GM23338 (cell line): Measurements from ENCODE around the gene LRIG1. TPM values are rescaled to one million over a fixed set of nuclear protein-coding genes. Genes with fewer than 3 reads are reported as not detected.

Experiments
- ATAC-seq: fragments of 200-7000 bp; cut with Tn5 transposase; 3 replicates; pipeline ENCODE4 v1.9.1; 2020
- DNase-seq: peaks from one replicate; pipeline ENCODE4 v3.0.0-alpha.2; 2015; ENCODE audit warnings: low spot score
- H2AFZ ChIP-seq: fragments of 200-600 bp; sonication (generic); 2 replicates; pipeline ENCODE4 v1.8.0; 2016; ENCODE audit warnings: antibody characterized with exemption, mild to moderate bottlenecking, moderate library complexity
- H3F3A ChIP-seq: fragments of 200-600 bp; sonication (generic); replicated peaks from 2 replicates; pipeline ENCODE4 v1.8.0; 2017; ENCODE audit warnings: antibody characterized with exemption, mixed run types, low read depth
- H3K27ac ChIP-seq: fragments of 200-600 bp; sonication (generic); 2 replicates; pipeline ENCODE4 v1.6.1; 2016; ENCODE audit warnings: low read depth
- H3K27me3 ChIP-seq: fragments of 200-600 bp; sonication (generic); 2 replicates; pipeline ENCODE4 v1.8.0; 2016; ENCODE audit warnings: mild to moderate bottlenecking, mixed run types, moderate library complexity; ENCODE audit not compliant: insufficient read depth
- H3K36me3 ChIP-seq: fragments of 200-600 bp; sonication (generic); 2 replicates; pipeline ENCODE4 v1.8.0; 2016; ENCODE audit warnings: mild to moderate bottlenecking; ENCODE audit not compliant: insufficient read depth
- H3K4me1 ChIP-seq: fragments of 200-600 bp; sonication (generic); 2 replicates; pipeline ENCODE4 v1.8.0; 2016; ENCODE audit warnings: mild to moderate bottlenecking, moderate library complexity; ENCODE audit not compliant: insufficient read depth
- H3K4me2 ChIP-seq: fragments of 200-600 bp; sonication (generic); 2 replicates; pipeline ENCODE4 v1.7.1; 2017; ENCODE audit warnings: mixed run types
- H3K4me3 ChIP-seq: fragments of 200-600 bp; sonication (generic); 2 replicates; pipeline ENCODE4 v1.6.1; 2016; ENCODE audit warnings: mixed run types
- H3K79me2 ChIP-seq: fragments of 200-600 bp; sonication (generic); replicated peaks from 2 replicates; pipeline ENCODE4 v1.8.0; 2017; ENCODE audit warnings: mild to moderate bottlenecking; ENCODE audit not compliant: insufficient read depth
- H3K9me2 ChIP-seq: fragments of 200-600 bp; sonication (generic); 2 replicates; pipeline ENCODE4 v1.8.0; 2017; ENCODE audit not compliant: insufficient read depth
- H4K20me1 ChIP-seq: fragments of 200-600 bp; sonication (generic); replicated peaks from 2 replicates; pipeline ENCODE4 v1.8.0; 2017; ENCODE audit warnings: mild to moderate bottlenecking; ENCODE audit not compliant: insufficient read depth
- H3K27ac Mint-ChIP-seq: 2 replicates; pipeline ENCODE4 v1.8.0; 2020; ENCODE audit warnings: inconsistent platforms, mild to moderate bottlenecking, moderate library complexity, mixed read lengths
- H3K27me3 Mint-ChIP-seq: 3 replicates; pipeline ENCODE4 v1.8.0; 2022; ENCODE audit warnings: low read depth, mild to moderate bottlenecking, moderate library complexity, mixed read lengths, inconsistent platforms; ENCODE audit not compliant: insufficient read depth, poor library complexity
- H3K36me3 Mint-ChIP-seq: 3 replicates; pipeline ENCODE4 v1.8.0; 2021; ENCODE audit warnings: low read depth, mild to moderate bottlenecking, inconsistent platforms, moderate library complexity, mixed read lengths
- H3K4me1 Mint-ChIP-seq: 3 replicates; pipeline ENCODE4 v1.8.0; 2020; ENCODE audit warnings: mild to moderate bottlenecking, inconsistent platforms, mixed read lengths
- H3K4me3 Mint-ChIP-seq: 3 replicates; pipeline ENCODE4 v1.8.0; 2021; ENCODE audit warnings: moderate library complexity, mild to moderate bottlenecking, inconsistent platforms, mixed read lengths
- H3K9me3 Mint-ChIP-seq: 3 replicates; pipeline ENCODE4 v1.8.0; 2020; ENCODE audit warnings: moderate library complexity, mild to moderate bottlenecking, inconsistent platforms, mixed read lengths
- CREB1 ChIP-seq: fragments of 250-450 bp; sonication (Bioruptor Pico); IDR thresholded peaks from 2 replicates; pipeline ENCODE4 v1.5.0; 2020; ENCODE audit warnings: low read depth, mild to moderate bottlenecking, moderate library complexity
- ETS1 ChIP-seq: IDR thresholded peaks from 2 replicates; pipeline ENCODE4 v1.6.1; 2016; ENCODE audit warnings: antibody characterized with exemption
- EZH2 ChIP-seq: fragments of 200-600 bp; sonication (generic); IDR thresholded peaks from one replicate; pipeline ENCODE4 v1.8.0; 2017; ENCODE audit warnings: antibody characterized with exemption, mild to moderate bottlenecking, low read depth; ENCODE audit not compliant: unreplicated experiment
- EZH2phosphoT487 ChIP-seq: fragments of 200-600 bp; sonication (generic); IDR thresholded peaks from one replicate; pipeline ENCODE4 v1.8.1; 2018; ENCODE audit warnings: antibody characterized with exemption; ENCODE audit not compliant: unreplicated experiment
- JUNB ChIP-seq: IDR thresholded peaks from one replicate; pipeline ENCODE4 v1.6.1; 2016; ENCODE audit warnings: antibody characterized with exemption; ENCODE audit not compliant: unreplicated experiment
- NANOG ChIP-seq: IDR thresholded peaks from 2 replicates; pipeline ENCODE4 v1.6.1; 2016; ENCODE audit warnings: antibody characterized with exemption, borderline replicate concordance
- POLR2AphosphoS5 ChIP-seq: IDR thresholded peaks from 2 replicates; pipeline ENCODE4 v1.6.1; 2016; ENCODE audit warnings: antibody characterized with exemption, low read depth
- REST ChIP-seq: IDR thresholded peaks from one replicate; pipeline ENCODE4 v1.6.1; 2018; ENCODE audit warnings: antibody characterized with exemption; ENCODE audit not compliant: unreplicated experiment
- STAT1 ChIP-seq: IDR thresholded peaks from one replicate; pipeline ENCODE4 v1.6.1; 2016; ENCODE audit warnings: antibody characterized with exemption; ENCODE audit not compliant: unreplicated experiment
- ZNF114 ChIP-seq: fragments of 250-450 bp; sonication (Bioruptor Pico); IDR thresholded peaks from 2 replicates; pipeline ENCODE4 v1.5.0; 2020; ENCODE audit warnings: mild to moderate bottlenecking, moderate library complexity
- ZNF331 ChIP-seq: fragments of 250-450 bp; sonication (Bioruptor Pico); IDR thresholded peaks from 2 replicates; pipeline ENCODE4 v1.5.0; 2020; ENCODE audit warnings: low read depth, mild to moderate bottlenecking, moderate library complexity
- ZNF462 ChIP-seq: fragments of 250-450 bp; sonication (Bioruptor Pico); IDR thresholded peaks from 2 replicates; pipeline ENCODE4 v1.5.0; 2020; ENCODE audit warnings: mild to moderate bottlenecking, moderate library complexity
- polyA plus RNA-seq: library from polyadenylated mRNA; unstranded; fragments of >200 nt; fragmentation: Nextera tagmentation; extraction: Ambion mirVana; gene quantifications from 2 replicates; pipeline ENCODE4 v1.2.1, GENCODE V29; 2016
- total RNA-seq: library from RNA; depleted of rRNA; stranded (reverse); fragments of >200 nt; shearing (Covaris generic); gene quantifications from 2 replicates; pipeline ENCODE4 v1.2.3, GENCODE V29; 2014
- TF ChIP-seq, protein P1 (sequence below), 2 experiments: fragments of 200-600 bp in 1 of 2; sonication (generic) in 1 of 2; conservative IDR thresholded peaks; 2 replicates each; pipeline versions ENCODE4 v1.5.1 to v1.6.1; 2016 to 2017; ENCODE audit warnings: antibody characterized with exemption in 2 of 2, low read depth in 2 of 2, mild to moderate bottlenecking in 2 of 2, moderate library complexity in 1 of 2

Gene LRIG1
- total and polyA plus RNA-seq, 2 experiments from 2014 or later: 40.0 to 134 TPM

DNA sequence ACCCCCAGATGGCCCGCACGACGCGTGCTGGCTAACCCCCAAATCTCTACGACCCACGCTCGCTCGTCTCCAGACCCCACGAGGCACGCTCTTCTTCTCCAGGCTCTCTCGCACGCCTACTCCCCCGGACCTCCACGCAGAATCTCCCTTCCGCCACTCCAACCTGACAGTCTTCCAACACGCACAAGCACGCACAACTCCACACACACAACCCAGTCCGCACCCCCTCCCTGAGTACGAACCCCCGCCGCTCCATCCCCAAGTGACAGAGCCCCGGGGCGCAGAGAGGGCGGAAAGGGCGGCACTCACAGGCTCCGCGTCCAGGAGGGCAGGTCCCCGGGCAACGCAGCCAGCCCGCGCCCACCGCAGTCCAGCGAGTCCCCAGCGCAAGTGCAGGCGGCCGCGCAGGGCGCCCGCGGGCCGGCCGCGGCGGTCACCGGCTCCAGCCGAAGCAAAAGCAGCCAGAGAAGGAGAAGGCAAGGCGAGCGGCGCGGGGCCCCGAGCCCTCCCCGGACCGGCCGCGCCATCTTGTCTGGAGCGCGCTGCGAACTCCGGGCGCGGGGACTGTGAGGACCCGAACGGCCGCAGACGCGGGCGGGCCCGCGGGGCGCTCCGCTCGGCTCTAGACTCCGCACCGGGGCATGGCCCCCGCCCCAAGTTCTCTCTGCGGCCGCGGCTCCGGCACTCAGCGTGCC, 794 bp downstream of the LRIG1 start:
- H3K4me2 ChIP-seq: peak overlapping the region; percentile 76
- Mint-ChIP-seq H3K27me3 (peaks cover 7% of the 10 kb centered on the region), H3K9me3 (0 out of 3 replicates have a peak, but pooled peaks cover 2% of the 10 kb centered on the region), H3K36me3 (peaks cover 9% of the 10 kb centered on the region; the same call in 2 of the 3 replicates), H3K27ac (peak overlapping the region; percentile 43; the same call in 1 of the 2 replicates), H3K4me1 (peaks cover 67% of the 10 kb centered on the region), H3K4me3 (peak overlapping the region; percentile 95)
- TF ChIP-seq JUNB (no peak), ZNF462 (CRISPR knock-in tag) (no peak), EZH2phosphoT487 (no peak), ZNF331 (CRISPR knock-in tag) (no peak), REST (no peak), POLR2AphosphoS5 (no peak), CREB1 (CRISPR knock-in tag) (no peak), ZNF114 (no peak), NANOG (no peak), EZH2 (no peak), STAT1 (no peak), ETS1 (no peak)
- TF ChIP-seq, protein P1, sequence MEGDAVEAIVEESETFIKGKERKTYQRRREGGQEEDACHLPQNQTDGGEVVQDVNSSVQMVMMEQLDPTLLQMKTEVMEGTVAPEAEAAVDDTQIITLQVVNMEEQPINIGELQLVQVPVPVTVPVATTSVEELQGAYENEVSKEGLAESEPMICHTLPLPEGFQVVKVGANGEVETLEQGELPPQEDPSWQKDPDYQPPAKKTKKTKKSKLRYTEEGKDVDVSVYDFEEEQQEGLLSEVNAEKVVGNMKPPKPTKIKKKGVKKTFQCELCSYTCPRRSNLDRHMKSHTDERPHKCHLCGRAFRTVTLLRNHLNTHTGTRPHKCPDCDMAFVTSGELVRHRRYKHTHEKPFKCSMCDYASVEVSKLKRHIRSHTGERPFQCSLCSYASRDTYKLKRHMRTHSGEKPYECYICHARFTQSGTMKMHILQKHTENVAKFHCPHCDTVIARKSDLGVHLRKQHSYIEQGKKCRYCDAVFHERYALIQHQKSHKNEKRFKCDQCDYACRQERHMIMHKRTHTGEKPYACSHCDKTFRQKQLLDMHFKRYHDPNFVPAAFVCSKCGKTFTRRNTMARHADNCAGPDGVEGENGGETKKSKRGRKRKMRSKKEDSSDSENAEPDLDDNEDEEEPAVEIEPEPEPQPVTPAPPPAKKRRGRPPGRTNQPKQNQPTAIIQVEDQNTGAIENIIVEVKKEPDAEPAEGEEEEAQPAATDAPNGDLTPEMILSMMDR (conservative IDR thresholded peaks at IDR 0.05; ENCODE audit: low read depth in 2 of 2): no peak
- no peak for DNase-seq
- H4K20me1 ChIP-seq: no peaks in the 10 kb centered on the region
- peaks cover 47% of the 10 kb centered on the region for H3K4me1 ChIP-seq
- H3K79me2 ChIP-seq: peaks cover 35% of the 10 kb centered on the region
- no peaks in the 10 kb centered on the region for H3K9me2 ChIP-seq
- H3K4me3 ChIP-seq: peak overlapping the region; percentile 69
- no peaks in the 10 kb centered on the region for H3K36me3 ChIP-seq
- peak; percentile 2; the same call in 2 of the 3 replicates for ATAC-seq
- H3K27me3 ChIP-seq: no peaks in the 10 kb centered on the region
- 0 out of 2 replicates have a peak, but pooled peaks cover 2% of the 10 kb centered on the region for H3F3A ChIP-seq
- H2AFZ ChIP-seq: no peak overlapping the region
- H3K27ac ChIP-seq: no peak overlapping the region
